Inflammatory macrophage treated with lipopolysaccharide for 4 hours (primary cell): ENCODE measurements around the gene PCK2.

ENCODE experiments used
- DNase-seq: peaks from one replicate; pipeline ENCODE4 v3.0.0-alpha.2; 2020

The PCK2 gene

GRCh38 chr14:24062216-24062980 lies 31.7 kb upstream of the PCK2 start:
- DNase-seq: no peak

- DNase-seq: no peak
These were observed 30.8 kb upstream of the PCK2 start for GRCh38 chr14:24063263-24063836.

GRCh38 chr14:24064091-24064795 lies 29.9 kb upstream of the PCK2 start:
- no peak for DNase-seq

GRCh38 chr14:24064856-24065255 lies 29.3 kb upstream of the PCK2 start:
- DNase-seq: no peak

- DNase-seq: no peak
These were observed 28.7 kb upstream of the PCK2 start for GRCh38 chr14:24065408-24065807.

- DNase-seq: no peak
These were observed 27.5 kb upstream of the PCK2 start for GRCh38 chr14:24066496-24067132.

- DNase-seq: no peak
These were observed 26.7 kb upstream of the PCK2 start for GRCh38 chr14:24067133-24068082.

GRCh38 chr14:24068711-24069410 lies 25.2 kb upstream of the PCK2 start:
- no peak for DNase-seq

- DNase-seq: no peak
These were observed 24.7 kb upstream of the PCK2 start for GRCh38 chr14:24069411-24069735.

GRCh38 chr14:24070285-24071143 lies 23.6 kb upstream of the PCK2 start:
- no peak for DNase-seq

- peak; percentile 19 for DNase-seq
These were observed 22.9 kb upstream of the PCK2 start, which contains the start of gene CPNE6 for GRCh38 chr14:24071144-24071697. Gene CPNE6 (plus strand): TSS chr14:24071562. CDS start chr14:24072937, 1,375 bp downstream.

GRCh38 chr14:24071836-24072430 lies 22.2 kb upstream of the PCK2 start:
- no peak for DNase-seq

- no peak for DNase-seq
These were observed 21.7 kb upstream of the PCK2 start for GRCh38 chr14:24072436-24072835.

GRCh38 chr14:24072881-24073877 lies 20.9 kb upstream of the PCK2 start:
- DNase-seq: no peak

GRCh38 chr14:24074625-24075484 lies 19.3 kb upstream of the PCK2 start:
- DNase-seq: no peak

- no peak for DNase-seq
These were observed 18.4 kb upstream of the PCK2 start for GRCh38 chr14:24075485-24076301.

- DNase-seq: no peak
These were observed 17.9 kb upstream of the PCK2 start for GRCh38 chr14:24076302-24076601.
